Nephron progenitor cell (in vitro differentiated cells): Measurements from ENCODE around the gene FAM180A.
A peak's percentile ranks its signal among the peaks of the same experiment; 100 is the strongest.

ENCODE experiments used
- DNase-seq: peaks from one replicate; pipeline ENCODE4 v3.0.0; 2021
- H3K27ac Mint-ChIP-seq: 2 replicates; pipeline ENCODE4 v1.8.0; 2021; ENCODE audit warnings: mild to moderate bottlenecking, moderate library complexity, mixed read lengths
- H3K27me3 Mint-ChIP-seq: 2 replicates; pipeline ENCODE4 v1.8.0; 2021; ENCODE audit warnings: mild to moderate bottlenecking, low read depth, mixed read lengths; ENCODE audit not compliant: poor library complexity
- H3K36me3 Mint-ChIP-seq: 2 replicates; pipeline ENCODE4 v1.8.0; 2021; ENCODE audit warnings: low read depth, mixed read lengths
- H3K4me1 Mint-ChIP-seq: 2 replicates; pipeline ENCODE4 v1.8.0; 2021; ENCODE audit warnings: mixed read lengths
- H3K4me3 Mint-ChIP-seq: 2 replicates; pipeline ENCODE4 v1.8.0; 2021; ENCODE audit warnings: mild to moderate bottlenecking, moderate library complexity, mixed read lengths
- H3K9me3 Mint-ChIP-seq: 2 replicates; pipeline ENCODE4 v1.8.0; 2021; ENCODE audit warnings: mild to moderate bottlenecking, moderate library complexity, mixed read lengths
- CTCF ChIP-seq: fragments of 200-600 bp; sonication (generic); IDR thresholded peaks from 2 replicates; pipeline ENCODE4 v1.5.0; 2021; ENCODE audit warnings: antibody characterized with exemption

Gene FAM180A

GRCh38 chr7:135710417-135711138, 38.0 kb downstream of the FAM180A start:
- H3K9me3 Mint-ChIP-seq = peaks cover 3% of the 10 kb centered on the region
- H3K27me3 Mint-ChIP-seq = no peaks in the 10 kb centered on the region
- peak; percentile 31 for DNase-seq
- H3K4me1 Mint-ChIP-seq = peaks cover 19% of the 10 kb centered on the region
- peak; percentile 67 for TF ChIP-seq CTCF
- no peak overlapping the region for H3K4me3 Mint-ChIP-seq
- peaks cover 6% of the 10 kb centered on the region for H3K36me3 Mint-ChIP-seq
- no peak overlapping the region for H3K27ac Mint-ChIP-seq

- Mint-ChIP-seq H3K4me1 (peaks cover 19% of the 10 kb centered on the region), H3K27me3 (no peaks in the 10 kb centered on the region), H3K4me3 (no peak overlapping the region), H3K9me3 (peaks cover 3% of the 10 kb centered on the region), H3K27ac (no peak overlapping the region), H3K36me3 (peaks cover 6% of the 10 kb centered on the region)
- no peak for DNase-seq
- no peak for TF ChIP-seq CTCF
These were observed 39.1 kb downstream of the FAM180A start for GRCh38 chr7:135709508-135709907.

- DNase-seq = no peak
- Mint-ChIP-seq H3K27me3 (peaks cover 8% of the 10 kb centered on the region), H3K4me3 (no peak overlapping the region), H3K27ac (peak overlapping the region; percentile 64), H3K36me3 (peaks cover 6% of the 10 kb centered on the region), H3K4me1 (peaks cover 25% of the 10 kb centered on the region), H3K9me3 (peaks cover 3% of the 10 kb centered on the region)
- no peak for TF ChIP-seq CTCF
These were observed 40.6 kb downstream of the FAM180A start for GRCh38 chr7:135708041-135708440.

- peaks cover 8% of the 10 kb centered on the region for H3K27me3 Mint-ChIP-seq
- peaks cover 6% of the 10 kb centered on the region for H3K36me3 Mint-ChIP-seq
- TF ChIP-seq CTCF = no peak
- H3K4me3 Mint-ChIP-seq = no peak overlapping the region
- peak overlapping the region; percentile 64 for H3K27ac Mint-ChIP-seq
- H3K9me3 Mint-ChIP-seq = peaks cover 3% of the 10 kb centered on the region
- DNase-seq = no peak
- H3K4me1 Mint-ChIP-seq = peaks cover 20% of the 10 kb centered on the region
These were observed 41.0 kb downstream of the FAM180A start for GRCh38 chr7:135707570-135707966.

- no peak for DNase-seq
- Mint-ChIP-seq H3K9me3 (peaks cover 3% of the 10 kb centered on the region), H3K27ac (no peak overlapping the region), H3K27me3 (peaks cover 8% of the 10 kb centered on the region), H3K36me3 (peaks cover 6% of the 10 kb centered on the region), H3K4me3 (no peak overlapping the region), H3K4me1 (peaks cover 20% of the 10 kb centered on the region)
- no peak for TF ChIP-seq CTCF
These were observed 41.6 kb downstream of the FAM180A start for GRCh38 chr7:135706858-135707569.
